Regular cardiac myocyte (primary cell): ENCODE data around the gene FNDC1. TPM values are rescaled to one million over a fixed set of nuclear protein-coding genes. Genes with fewer than 3 reads are reported as not detected.

Experiments used
- total RNA-seq: library from RNA; depleted of rRNA; stranded (reverse); fragments of >200 nt; gene quantifications from 2 replicates; pipeline ENCODE4 v1.2.3, GENCODE V29; 2014

The FNDC1 gene
- 0.19 and 1.1 TPM in 2 replicates for total RNA-seq

GRCh38 chr6:159169193-159169555 is at the start of gene FNDC1:
FNDC1 (plus strand) TSS chr6:159169400; CDS start chr6:159169597, 197 bp downstream.

Other genes starting within 250 kb of the FNDC1 start
- gene RSPH3, start 169.2 kb upstream of the FNDC1 start, total RNA-seq: 4.0 and 5.4 TPM in 2 replicates
- gene TAGAP, start 124.4 kb upstream of the FNDC1 start, total RNA-seq: not detected in 2 replicates